HG02759 (cell line): ENCODE results near the gene FRRS1L.

ENCODE experiments used
- ATAC-seq: cut with Tn5 transposase; IDR thresholded peaks from one replicate; pipeline ENCODE4 v1.9.1; 2021; ENCODE audit warnings: mild to moderate bottlenecking, moderate library complexity; ENCODE audit not compliant: unreplicated experiment

The FRRS1L gene

GRCh38 chr9:109166771-109167601 is at the start of gene FRRS1L:
FRRS1L (minus strand) TSS chr9:109167249; CDS start chr9:109167138, 111 bp downstream.
- no peak for ATAC-seq

DNA sequence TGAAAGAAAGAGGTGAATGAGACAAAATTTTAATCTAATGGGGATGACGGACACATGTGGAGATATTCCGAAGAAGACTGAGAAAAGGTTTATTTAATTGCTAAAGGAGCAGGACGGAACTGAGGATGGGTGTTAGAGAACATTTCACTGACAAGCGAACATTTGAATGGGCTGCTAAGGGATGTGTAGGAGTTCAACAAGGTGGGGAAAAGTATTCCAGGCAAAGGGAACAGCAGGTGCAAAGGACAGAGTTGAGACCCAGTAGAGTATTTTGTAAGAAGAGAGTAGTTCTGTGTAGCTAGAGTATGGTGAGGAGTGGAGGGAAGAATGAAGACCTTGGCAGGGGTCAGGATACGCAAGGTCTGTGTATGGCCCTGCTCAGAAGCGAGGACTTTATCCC is 47.4 kb upstream of the FRRS1L start:
- ATAC-seq, result no peak

GRCh38 chr9:109213285-109214121 is 46.5 kb upstream of the FRRS1L start:
- no peak for ATAC-seq

- no peak for ATAC-seq
Measured at GRCh38 chr9:109212768-109213167, 45.7 kb upstream of the FRRS1L start.

- no peak for ATAC-seq
Measured at GRCh38 chr9:109206670-109207069, 39.6 kb upstream of the FRRS1L start.

DNA sequence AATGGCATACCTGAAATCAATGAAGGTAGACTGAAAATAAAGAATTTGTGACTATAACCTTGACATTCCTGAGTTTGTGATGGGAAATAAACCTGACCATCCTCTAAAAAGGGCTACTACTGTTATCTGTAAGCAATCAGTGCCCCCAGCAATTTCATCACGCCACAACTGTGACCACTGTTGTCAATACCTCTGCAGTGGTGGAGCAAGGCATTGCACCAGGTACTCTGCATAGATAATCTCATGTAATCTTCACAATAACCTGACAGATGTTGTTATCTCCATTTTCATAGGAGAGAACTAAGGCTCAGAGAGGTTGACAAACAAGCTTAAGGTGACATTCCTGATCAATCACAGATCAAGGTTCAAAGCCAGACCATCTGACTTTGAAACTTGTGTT is 38.5 kb upstream of the FRRS1L start:
- no peak for ATAC-seq

- no peak for ATAC-seq
Measured at GRCh38 chr9:109203761-109204360, 36.8 kb upstream of the FRRS1L start.

- ATAC-seq, result no peak
Measured at GRCh38 chr9:109199676-109200075, 32.6 kb upstream of the FRRS1L start.

DNA sequence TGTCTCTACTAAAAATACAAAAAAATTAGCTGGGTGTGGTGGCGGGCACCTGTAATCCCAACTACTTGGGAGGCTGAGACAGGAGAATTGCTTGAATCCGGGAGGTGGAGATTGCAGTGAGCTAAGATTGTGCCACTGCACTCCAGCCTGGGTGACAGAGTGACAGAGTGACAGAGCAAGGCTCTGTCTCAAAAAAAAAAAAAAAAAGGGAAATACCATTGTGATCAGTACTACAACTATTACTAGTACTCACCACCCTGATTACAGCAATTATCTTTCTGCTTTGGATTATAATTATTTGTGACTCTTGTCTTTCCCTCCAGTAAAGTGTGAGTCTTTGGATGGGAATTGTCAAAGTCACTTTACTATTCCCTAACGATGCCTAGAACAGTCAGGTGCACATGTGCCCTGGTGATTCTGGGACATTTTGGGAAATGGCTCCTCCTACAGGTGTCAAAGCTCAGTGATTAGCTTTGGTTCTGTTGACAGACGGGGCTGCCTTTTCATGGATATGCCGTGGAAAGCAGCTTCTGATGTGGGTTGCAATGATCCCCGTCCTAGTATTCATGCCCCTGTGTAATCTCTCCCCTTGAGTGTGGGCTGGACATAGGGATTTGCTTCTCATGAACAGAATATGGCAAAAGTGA is 31.8 kb upstream of the FRRS1L start:
- no peak for ATAC-seq

GRCh38 chr9:109193974-109194556 is 27.0 kb upstream of the FRRS1L start:
- no peak for ATAC-seq

DNA sequence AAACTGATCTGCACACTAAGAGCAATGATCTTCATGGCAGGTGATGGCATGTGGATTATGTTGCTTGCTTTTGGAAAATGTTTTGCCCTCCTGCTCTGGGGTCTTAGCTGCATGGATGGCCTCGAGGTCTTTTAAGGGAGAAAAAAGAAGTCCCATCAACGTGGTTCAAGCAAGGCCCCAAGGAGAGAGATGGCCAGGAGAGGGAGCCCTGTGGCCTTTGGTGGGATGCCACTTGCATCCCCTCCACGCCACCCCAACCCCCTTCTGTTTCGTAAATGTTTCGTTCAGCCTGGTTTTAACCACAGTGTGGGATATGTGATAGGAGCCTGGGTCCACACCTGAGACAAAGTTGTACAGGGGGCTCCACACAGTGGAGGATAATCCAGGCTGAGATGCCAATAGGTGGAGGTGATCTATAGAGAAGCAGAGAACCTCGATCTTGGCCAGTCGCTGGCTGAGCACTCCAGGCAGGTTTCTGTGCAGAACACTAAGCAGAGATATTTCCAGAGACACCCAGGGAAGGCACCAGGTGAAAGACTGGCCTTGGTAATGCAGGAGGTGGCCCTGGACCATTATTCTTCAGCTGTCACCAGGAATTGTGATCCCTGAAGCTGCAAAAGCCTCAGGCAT is 25.8 kb upstream of the FRRS1L start:
- no peak for ATAC-seq

DNA sequence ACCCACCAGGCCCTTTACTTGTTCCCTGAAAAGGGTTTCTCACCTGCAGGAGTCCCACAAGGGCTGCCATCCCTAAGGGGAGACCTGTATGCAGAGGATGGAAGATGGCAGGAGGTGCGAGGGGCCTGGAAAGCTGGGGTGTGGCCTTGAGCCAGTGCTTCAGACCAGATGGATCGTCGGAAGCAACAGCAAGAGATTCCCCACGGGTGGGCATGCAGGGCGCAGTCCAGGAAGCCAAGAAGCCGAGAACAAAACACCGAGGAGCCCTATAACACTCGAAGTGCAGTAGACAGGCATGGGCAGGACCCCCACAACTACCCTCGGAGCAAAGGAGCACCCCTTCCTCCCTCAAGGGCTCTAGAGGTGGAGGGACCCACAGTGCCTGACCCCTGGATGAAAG is 24.7 kb upstream of the FRRS1L start:
- no peak for ATAC-seq

DNA sequence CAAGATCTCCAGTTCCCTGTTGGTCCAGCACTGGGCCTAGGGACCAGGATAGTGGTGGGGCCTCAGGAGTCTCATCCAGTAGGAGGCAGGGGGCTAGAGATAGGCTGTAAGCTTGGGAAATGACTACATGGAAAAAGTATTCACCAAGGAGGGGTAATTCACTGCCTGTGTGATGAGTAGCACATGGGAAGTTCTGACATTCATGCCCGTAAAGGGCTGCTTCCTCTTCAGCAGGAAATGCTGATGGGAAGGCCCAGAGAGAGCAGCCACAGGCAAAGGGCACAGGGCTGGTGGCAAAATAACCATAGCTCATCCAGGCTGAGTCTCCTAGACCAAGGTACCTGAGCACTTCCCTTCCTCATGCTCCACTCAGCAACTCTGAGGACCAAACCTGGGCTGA is 23.1 kb upstream of the FRRS1L start:
- no peak for ATAC-seq

- ATAC-seq, result no peak
Measured at GRCh38 chr9:109186857-109187520, 19.9 kb upstream of the FRRS1L start.

DNA sequence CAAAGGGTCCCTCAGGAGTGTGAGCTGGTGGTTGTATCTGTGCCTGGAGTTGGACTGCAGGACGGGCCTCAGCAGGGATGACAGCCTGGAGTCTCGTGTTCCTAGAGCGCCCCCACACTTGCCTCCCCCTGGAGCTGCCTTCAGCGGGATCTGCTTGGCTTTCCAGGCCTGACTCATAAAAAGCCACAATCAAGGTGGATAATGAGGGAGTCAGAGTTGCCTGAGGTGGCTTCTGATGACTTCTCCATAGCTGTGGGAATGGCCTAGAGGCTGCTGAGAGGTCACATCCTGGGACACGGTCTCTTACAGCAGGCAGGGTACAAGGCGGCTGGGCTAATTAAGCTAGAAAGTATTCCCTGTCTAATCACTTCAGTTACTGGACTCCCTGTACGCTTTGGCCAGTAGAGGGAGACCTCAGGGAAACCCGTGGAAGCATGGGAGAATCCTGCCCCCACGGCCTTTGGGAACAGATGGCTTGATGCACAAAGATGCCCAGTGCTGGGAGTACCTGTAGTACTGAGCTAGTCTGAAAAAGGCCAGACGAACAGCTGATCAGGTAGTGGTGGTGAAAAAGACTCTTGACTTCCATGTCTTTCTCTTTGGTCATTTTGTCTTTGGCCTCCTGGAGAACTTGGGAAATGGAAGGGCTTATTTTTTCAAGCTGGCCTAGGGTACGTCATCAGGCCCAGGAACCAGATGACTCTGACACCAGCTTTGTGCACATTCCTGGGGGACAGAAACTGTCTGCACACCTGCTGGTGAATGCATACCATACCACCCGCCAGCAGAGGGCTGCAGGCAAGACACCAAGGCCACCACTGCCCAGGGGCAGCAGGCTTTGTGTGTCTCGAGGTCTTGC is 16.1 kb upstream of the FRRS1L start:
- peak; percentile 58 for ATAC-seq

- no peak for ATAC-seq
Measured at GRCh38 chr9:109182550-109182939, 15.5 kb upstream of the FRRS1L start.

GRCh38 chr9:109181284-109181683 is 14.2 kb upstream of the FRRS1L start:
- ATAC-seq, result peak; percentile 52

GRCh38 chr9:109179801-109180523 is 12.9 kb upstream of the FRRS1L start:
- ATAC-seq, result no peak
